CD4-positive, alpha-beta T cell treated with Interleukin-21 for 1 hour (primary cell): ENCODE data around the gene ANXA2.

Experiments
- DNase-seq: peaks from one replicate; pipeline ENCODE4 v3.0.0-alpha.2; 2020

ANXA2 gene

GRCh38 chr15:60386615-60387014 is 11.2 kb downstream of the ANXA2 start:
- no peak for DNase-seq

- DNase-seq: no peak
Observed at GRCh38 chr15:60385620-60386552, 11.9 kb downstream of the ANXA2 start.

- DNase-seq: no peak
Observed at GRCh38 chr15:60384526-60385126, 13.2 kb downstream of the ANXA2 start.

- no peak for DNase-seq
Observed at GRCh38 chr15:60384053-60384452, 13.7 kb downstream of the ANXA2 start.

GRCh38 chr15:60382773-60383674 is 14.8 kb downstream of the ANXA2 start:
- DNase-seq: no peak

- DNase-seq: no peak
Observed at GRCh38 chr15:60381148-60381788, 16.5 kb downstream of the ANXA2 start.

- DNase-seq: no peak
Observed at GRCh38 chr15:60379525-60380274, 18.1 kb downstream of the ANXA2 start.

GRCh38 chr15:60379185-60379524 is 18.6 kb downstream of the ANXA2 start:
- no peak for DNase-seq

GRCh38 chr15:60376677-60377095 is 21.1 kb downstream of the ANXA2 start:
- DNase-seq: no peak

- no peak for DNase-seq
Observed at GRCh38 chr15:60375306-60375705, 22.5 kb downstream of the ANXA2 start.

- no peak for DNase-seq
Observed at GRCh38 chr15:60374628-60375081, 23.1 kb downstream of the ANXA2 start.

GRCh38 chr15:60374209-60374608 is 23.6 kb downstream of the ANXA2 start:
- DNase-seq: no peak

GRCh38 chr15:60373745-60374144 is 24.0 kb downstream of the ANXA2 start:
- no peak for DNase-seq

- no peak for DNase-seq
Observed at GRCh38 chr15:60373327-60373726, 24.5 kb downstream of the ANXA2 start.

GRCh38 chr15:60372756-60373155 is 25.0 kb downstream of the ANXA2 start:
- DNase-seq: no peak

GRCh38 chr15:60372227-60372626 is 25.6 kb downstream of the ANXA2 start:
- DNase-seq: no peak

GRCh38 chr15:60371175-60372051 is 26.4 kb downstream of the ANXA2 start:
- DNase-seq: no peak

- DNase-seq: no peak
Observed at GRCh38 chr15:60370869-60371136, 27.0 kb downstream of the ANXA2 start.

GRCh38 chr15:60370105-60370868 is 27.5 kb downstream of the ANXA2 start:
- no peak for DNase-seq

GRCh38 chr15:60369696-60370095 is 28.1 kb downstream of the ANXA2 start:
- DNase-seq: no peak

- no peak for DNase-seq
Observed at GRCh38 chr15:60364612-60364924, 33.2 kb downstream of the ANXA2 start.
